HG03039 (cell line): ENCODE results near the gene CNTN4.

Source experiments
- ATAC-seq: cut with Tn5 transposase; IDR thresholded peaks from one replicate; pipeline ENCODE4 v1.9.1; 2021; ENCODE audit warnings: mild to moderate bottlenecking, moderate library complexity; ENCODE audit not compliant: unreplicated experiment

The CNTN4 gene

GRCh38 chr3:2568929-2569328 is 470.3 kb downstream of the CNTN4 start:
- no peak for ATAC-seq

DNA sequence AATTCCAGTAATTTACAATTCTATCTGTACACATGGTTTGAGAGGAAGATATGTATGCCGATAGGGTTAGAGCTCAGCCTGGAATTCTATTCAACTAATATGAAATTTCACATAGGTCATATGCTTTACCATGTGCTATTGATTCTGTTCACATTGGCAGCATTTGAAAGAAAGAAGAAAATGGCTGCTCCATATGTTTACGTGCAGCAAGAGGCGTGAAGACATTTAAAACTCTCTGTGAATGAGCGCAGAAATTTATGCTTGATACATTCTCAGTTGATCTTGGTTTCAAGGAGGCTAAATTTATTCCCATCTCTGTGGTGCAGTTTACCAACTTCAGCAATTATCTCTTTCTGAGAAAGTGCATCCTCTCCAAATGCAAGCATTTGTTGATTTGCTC is 478.9 kb downstream of the CNTN4 start:
- no peak for ATAC-seq

DNA sequence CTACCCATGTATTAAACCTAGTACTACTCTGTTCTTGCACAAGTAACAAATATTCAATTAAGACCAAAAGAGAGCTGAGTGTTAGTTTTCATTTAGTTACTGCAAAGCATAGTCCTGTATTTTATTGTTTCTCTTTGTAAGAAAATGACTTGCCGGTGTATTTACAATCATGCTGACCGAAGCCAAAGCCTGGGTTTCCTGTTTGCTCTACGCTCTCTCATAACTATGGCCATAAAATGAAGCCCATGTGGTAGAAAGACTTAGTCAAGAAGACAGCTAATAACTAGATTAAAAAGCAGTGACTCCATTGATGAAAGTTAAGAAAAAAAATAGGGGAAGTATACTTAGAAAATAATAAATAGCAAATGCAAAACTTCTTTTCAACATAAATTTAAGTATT is 479.9 kb downstream of the CNTN4 start:
- no peak for ATAC-seq

- ATAC-seq: no peak
These were observed 480.5 kb downstream of the CNTN4 start for GRCh38 chr3:2579206-2579605.

GRCh38 chr3:2583046-2583445 is 484.4 kb downstream of the CNTN4 start:
- ATAC-seq: no peak

DNA sequence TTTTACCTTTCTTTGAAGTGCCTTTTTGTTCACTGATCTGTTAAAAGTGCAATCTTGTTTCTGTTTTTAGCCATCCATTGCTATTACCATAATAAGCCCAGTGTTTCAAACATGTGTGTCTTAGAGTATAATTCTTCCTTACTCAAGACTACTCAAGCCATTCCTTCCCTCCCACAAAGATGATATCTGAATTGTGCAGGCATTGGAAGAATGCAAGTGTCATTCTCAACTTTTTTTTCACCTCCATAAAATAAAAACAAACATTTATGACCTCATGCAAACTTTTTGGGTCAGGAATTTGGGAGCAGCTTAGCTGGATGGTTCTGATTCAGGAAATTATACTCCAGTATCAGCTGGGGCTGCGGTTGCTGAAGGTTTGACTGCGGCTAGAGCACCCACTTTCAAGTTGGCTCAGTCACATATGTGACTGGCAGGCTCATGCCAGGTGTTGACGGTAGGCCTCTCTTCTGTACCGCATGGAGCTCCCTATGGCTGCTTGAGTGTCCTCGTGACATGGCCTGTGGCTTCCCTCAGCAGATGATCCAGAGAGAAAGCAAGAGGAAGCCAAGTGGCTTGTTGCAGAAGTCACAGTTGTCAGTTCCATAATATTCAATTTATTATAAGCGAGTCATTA is 490.8 kb downstream of the CNTN4 start:
- no peak for ATAC-seq

- no peak for ATAC-seq
These were observed 496.8 kb downstream of the CNTN4 start for GRCh38 chr3:2595486-2595885.

DNA sequence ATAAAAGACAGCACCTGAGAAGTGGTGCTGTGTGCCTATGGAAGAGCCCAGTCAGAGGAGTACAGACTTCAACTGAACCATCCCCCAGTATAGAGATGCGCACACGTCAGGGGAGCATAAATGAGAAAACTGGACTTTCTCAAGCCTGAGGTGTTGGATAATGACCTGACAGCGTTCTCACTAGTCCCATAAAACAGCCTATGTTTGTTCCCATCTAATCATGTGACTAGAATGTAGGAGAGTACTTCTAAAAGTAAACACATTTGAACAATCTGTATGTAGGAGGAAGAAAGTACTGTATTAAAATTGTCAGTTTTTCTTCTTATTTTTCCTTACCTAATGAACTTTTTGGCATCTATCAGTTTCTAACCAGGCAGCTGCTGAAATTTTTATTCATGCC is 498.9 kb downstream of the CNTN4 start:
- no peak for ATAC-seq

GRCh38 chr3:2599471-2599870 is 500.8 kb downstream of the CNTN4 start:
- no peak for ATAC-seq

DNA sequence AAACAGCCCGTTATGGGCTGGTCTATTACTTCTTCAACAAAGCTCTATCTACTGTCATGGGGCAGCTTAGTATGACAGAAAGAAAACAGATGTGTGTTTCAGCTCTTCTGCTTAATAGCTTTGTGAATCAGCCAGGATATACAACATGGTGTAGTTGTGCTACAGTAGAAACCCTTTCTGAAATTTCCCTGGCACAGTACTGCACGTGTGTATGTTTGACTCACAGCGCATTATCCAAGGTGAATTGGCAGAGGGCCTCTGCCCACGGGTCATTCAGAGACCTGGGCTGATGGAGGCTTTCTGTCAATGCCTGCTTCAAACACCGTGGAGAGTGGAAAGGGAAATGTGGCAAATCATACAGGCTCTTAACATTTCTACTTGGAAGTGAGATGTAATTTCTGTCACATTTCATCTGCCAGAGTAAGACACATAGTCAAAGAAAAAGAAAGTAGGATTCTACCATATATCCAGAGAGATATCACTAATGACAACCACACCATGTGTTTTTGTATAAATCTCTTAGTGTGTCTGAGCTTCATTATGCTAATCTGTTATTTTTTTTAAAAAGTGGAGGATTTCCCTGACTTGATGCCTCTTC is 505.1 kb downstream of the CNTN4 start:
- ATAC-seq: no peak

DNA sequence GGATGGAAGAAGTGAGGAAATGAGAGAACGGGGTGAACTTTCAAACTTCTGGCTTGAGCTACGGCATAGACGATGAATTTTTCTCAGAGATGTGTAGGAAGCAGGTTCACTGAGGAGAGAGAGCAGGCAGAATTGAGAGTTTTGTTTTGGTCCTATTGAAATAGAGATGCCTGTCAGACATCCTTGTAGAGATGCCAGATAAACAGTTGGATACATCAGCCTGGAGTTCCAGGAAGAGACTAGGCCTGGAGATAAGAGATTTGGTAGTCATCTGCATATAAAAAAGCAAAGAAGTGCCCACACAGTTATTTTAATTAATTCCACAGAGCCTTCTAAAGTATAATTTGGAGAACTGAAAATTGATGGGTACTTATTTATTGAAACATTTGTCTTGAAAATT is 515.9 kb downstream of the CNTN4 start:
- ATAC-seq: no peak

DNA sequence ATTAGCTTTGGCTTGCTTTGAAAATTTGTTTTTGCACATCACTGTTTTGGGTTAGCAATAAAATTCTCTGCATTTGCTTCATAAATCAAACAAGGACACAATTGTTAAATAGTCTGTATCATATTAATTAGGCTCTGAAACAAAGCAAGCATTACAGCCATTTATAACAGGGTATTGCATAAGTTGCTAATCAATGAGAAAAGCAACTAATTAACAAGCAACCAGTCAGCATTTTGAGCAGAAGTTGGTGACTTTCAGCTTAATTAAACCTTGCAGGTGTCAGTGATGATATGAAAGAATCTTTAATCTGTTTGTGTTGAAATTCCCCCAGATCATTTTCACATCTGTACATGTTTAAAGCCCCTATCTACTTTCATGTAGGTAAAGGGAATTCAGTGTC is 516.4 kb downstream of the CNTN4 start:
- ATAC-seq: no peak

DNA sequence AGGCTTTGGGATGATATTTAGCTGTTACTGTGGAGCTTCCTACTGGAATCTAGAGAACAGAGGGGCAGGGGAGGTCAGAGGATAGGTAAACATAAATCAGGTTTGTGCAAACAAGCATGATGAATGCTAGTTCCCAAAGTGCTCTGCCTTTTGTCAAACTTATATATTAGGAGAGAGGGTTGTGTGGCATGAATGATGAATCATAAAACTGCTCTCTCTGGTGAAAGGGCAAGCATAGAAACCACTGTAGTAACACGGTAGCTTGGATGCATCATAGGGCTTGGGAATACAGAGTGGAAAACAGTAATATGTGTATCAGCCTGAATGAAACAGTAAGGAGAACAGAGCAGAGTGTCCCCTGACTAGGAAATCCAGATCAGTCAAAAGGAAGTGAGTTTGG is 524.8 kb downstream of the CNTN4 start:
- ATAC-seq: no peak

DNA sequence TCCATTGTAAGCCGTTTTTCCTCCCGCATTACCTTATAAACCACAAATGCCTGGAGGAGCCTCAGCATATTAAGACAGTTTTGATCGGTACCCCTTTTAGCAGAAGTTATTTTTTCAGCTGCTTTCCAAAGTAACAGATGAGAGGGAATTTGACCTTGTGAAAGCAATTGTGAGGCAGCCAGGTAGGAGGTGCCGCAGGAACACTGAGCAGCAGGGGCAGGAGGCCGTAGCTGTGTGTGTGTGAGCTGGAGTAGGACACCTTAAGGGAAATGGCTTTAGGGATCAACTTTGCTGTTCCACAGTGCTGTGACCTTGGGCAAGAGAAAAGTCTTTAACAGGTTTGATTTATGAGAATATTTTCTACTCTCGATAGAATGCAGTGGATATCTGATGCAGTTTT is 529.5 kb downstream of the CNTN4 start:
- ATAC-seq: no peak

- no peak for ATAC-seq
These were observed 536.8 kb downstream of the CNTN4 start for GRCh38 chr3:2635511-2635910.

DNA sequence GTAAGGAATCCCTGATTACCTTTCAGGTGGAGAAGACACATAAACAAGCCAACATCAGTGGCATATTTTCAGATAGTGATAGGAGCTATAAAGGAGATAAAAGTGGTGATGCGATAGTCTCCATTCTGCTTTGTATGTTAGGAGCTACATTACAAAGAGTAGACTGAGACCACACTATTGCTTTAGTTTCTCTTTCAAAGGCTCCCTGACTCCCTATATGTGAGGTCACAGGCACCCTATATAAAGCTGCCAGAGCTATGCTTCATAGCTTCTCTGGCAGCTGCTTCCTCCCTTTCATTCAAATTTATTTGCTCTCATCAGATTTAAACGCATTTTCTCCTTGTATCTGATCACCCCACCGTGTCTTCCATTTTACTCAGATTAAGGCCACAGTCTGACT is 544.9 kb downstream of the CNTN4 start:
- ATAC-seq: no peak

- ATAC-seq: no peak
These were observed 546.3 kb downstream of the CNTN4 start for GRCh38 chr3:2645001-2645400.

- no peak for ATAC-seq
These were observed 552.1 kb downstream of the CNTN4 start for GRCh38 chr3:2650746-2651145.

DNA sequence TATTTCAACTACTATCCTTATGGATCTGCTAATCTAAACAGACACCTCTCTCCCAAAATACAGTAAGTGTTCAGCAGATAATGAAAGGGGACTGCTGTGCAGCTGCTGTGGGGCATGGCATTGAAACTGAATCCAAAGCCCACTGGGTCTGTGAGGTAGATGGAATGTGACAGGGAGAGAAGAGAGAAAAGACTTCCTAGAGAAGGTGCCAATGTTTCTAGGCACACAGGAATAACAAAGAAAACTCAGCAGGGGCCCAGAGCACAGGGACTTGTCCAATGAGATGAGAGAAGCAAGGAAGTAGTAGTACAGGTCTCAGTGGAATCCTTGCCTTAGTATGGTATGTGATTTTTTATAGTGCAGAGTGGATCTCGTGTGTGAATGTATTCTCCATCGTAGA is 553.7 kb downstream of the CNTN4 start:
- ATAC-seq: no peak

DNA sequence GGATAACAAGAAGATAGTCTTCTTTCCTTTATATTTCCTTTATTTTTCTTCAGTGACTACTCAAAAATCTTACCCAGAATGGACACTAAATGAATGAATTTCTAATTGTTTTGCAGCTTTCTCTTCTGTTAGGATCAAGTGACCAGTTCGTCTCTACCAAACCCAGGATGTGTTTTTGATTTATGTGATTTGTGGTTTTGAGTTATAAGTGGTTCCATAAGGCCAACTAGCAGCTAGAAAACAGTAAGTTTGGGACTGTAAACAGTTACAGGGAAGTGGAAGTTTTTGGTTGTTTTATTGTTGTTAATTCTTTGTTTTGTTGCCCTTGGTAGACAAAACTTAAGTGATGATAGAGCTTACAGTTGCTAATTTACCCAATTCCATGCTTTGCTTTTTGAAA is 555.0 kb downstream of the CNTN4 start:
- no peak for ATAC-seq

- no peak for ATAC-seq
These were observed 556.6 kb downstream of the CNTN4 start for GRCh38 chr3:2655229-2655701.

DNA sequence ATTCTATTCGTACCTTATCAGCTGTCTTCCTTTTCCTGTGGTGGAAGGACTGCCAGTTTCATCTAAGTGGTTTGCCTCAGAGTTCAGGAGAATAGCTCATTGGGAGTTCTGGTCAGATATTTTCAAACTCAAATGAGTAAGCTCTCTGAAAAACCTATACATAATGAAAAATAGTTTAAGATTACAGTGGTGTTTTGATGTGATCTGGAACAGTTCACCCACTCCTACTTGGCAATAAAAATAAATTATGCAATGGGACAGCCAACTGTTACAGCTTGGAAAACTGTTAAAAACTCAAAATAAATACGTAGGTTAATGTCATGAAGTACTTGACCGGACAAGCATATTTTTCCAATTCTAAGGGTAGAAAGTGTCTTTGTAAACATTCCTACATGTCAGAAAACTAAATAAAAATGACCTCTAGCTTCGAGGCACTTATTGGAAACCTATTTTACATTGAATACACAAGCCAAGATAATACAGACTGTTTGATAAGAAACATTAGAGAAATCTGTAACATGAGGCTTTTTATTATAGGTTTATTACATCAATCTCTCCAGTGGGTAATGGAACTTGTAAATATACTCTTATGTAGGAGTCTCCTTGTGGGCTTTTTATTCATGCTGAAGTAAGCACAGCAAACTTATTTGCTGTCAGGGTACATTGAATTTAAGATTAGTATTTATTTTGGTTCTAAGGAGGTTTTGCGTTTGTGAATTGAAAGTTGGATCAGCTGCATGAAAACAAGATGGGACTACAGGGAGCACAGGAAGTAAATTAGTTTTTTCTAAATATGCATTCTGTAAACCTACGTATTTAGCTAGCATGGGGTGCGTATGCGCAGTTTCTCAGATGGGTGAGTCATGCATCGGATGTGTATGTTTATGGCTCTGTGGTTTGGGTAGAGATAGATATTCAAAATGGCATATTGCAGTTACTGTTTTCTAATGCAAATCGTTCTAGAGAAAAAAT is 558.4 kb downstream of the CNTN4 start:
- ATAC-seq: no peak
